SK-N-SH (cell line): ENCODE results near the gene DCTN4.

Experiments
- EZH2phosphoT487 ChIP-seq: fragments of 200-600 bp; sonication (generic); IDR thresholded peaks from 2 replicates; pipeline ENCODE4 v1.6.1; 2017; ENCODE audit warnings: low read depth, mixed run types, mild to moderate bottlenecking, antibody characterized with exemption, moderate library complexity, borderline replicate concordance
- FOXJ3 ChIP-seq: sonication (generic); formaldehyde crosslinking; IDR thresholded peaks from 2 replicates; pipeline ENCODE4 v1.5.1; 2020; ENCODE audit warnings: mild to moderate bottlenecking, missing genetic modification reagents
- MEF2A ChIP-seq: IDR thresholded peaks from 2 replicates; pipeline ENCODE4 v1.4.0; 2012; ENCODE audit warnings: low read depth, borderline replicate concordance
- NFIC ChIP-seq: IDR thresholded peaks from 2 replicates; pipeline ENCODE4 v1.4.0; 2012; ENCODE audit warnings: borderline replicate concordance
- RAD21 ChIP-seq: IDR thresholded peaks from 2 replicates; pipeline ENCODE4 v1.6.1; 2012; ENCODE audit warnings: mild to moderate bottlenecking, low read length
- RCOR1 ChIP-seq: fragments of 150-350 bp; IDR thresholded peaks from 2 replicates; pipeline ENCODE4 v1.6.1; 2017; ENCODE audit warnings: antibody characterized with exemption, low read length
- RFX5 ChIP-seq: IDR thresholded peaks from 2 replicates; pipeline ENCODE4 v1.6.1; 2012; ENCODE audit warnings: mild to moderate bottlenecking, improper control_type of control experiment, low read length
- RXRA ChIP-seq: IDR thresholded peaks from 2 replicates; pipeline ENCODE4 v1.4.0; 2012; ENCODE audit warnings: low read depth, mild to moderate bottlenecking, borderline replicate concordance
- SMC3 ChIP-seq: IDR thresholded peaks from 2 replicates; pipeline ENCODE4 v1.6.1; 2012; ENCODE audit warnings: low read depth, low read length, improper control_type of control experiment
- TAF1 ChIP-seq: IDR thresholded peaks from 2 replicates; pipeline ENCODE4 v1.6.1; 2012; ENCODE audit warnings: low read depth, mild to moderate bottlenecking, low read length, moderate library complexity, borderline replicate concordance
- TF ChIP-seq, protein P1 (sequence below): fragments of 200-600 bp; sonication (generic); IDR thresholded peaks from 2 replicates; pipeline ENCODE4 v1.6.1; 2017; ENCODE audit warnings: antibody characterized with exemption, mild to moderate bottlenecking, moderate library complexity

DNA sequence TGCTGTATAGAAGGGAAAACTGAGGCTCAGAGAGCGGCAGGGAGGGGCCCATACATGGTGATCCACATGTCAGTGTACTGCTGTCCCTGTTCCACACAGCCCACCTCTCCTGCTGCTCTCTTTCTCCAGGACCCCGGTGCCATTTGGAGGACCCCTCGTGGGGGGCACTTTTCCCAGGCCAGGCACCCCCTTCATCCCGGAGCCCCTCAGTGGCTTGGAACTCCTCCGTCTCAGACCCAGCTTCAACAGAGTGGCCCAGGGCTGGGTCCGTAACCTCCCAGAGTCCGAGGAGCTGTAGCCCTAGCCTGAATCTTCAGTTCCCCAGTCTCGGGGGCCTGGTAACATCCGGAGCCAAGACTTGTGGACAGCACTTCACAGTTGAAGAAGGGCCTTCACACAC lies 82.2 kb downstream of the DCTN4 start:
- TF ChIP-seq, protein P1, sequence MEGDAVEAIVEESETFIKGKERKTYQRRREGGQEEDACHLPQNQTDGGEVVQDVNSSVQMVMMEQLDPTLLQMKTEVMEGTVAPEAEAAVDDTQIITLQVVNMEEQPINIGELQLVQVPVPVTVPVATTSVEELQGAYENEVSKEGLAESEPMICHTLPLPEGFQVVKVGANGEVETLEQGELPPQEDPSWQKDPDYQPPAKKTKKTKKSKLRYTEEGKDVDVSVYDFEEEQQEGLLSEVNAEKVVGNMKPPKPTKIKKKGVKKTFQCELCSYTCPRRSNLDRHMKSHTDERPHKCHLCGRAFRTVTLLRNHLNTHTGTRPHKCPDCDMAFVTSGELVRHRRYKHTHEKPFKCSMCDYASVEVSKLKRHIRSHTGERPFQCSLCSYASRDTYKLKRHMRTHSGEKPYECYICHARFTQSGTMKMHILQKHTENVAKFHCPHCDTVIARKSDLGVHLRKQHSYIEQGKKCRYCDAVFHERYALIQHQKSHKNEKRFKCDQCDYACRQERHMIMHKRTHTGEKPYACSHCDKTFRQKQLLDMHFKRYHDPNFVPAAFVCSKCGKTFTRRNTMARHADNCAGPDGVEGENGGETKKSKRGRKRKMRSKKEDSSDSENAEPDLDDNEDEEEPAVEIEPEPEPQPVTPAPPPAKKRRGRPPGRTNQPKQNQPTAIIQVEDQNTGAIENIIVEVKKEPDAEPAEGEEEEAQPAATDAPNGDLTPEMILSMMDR = no peak
- TF ChIP-seq MEF2A (no peak), SMC3 (no peak), RAD21 (no peak), TAF1 (no peak), RCOR1 (no peak), RFX5 (no peak), FOXJ3 (CRISPR knock-in tag) (no peak), EZH2phosphoT487 (no peak), RXRA (no peak), NFIC (no peak)
